ENCODE measurements around the gene MAGI2.

Gene MAGI2

GRCh38 chr7:78159545-78159944, 1293.9 kb downstream of the MAGI2 start:
- no peak for DNase-seq

- DNase-seq = no peak
Observed at GRCh38 chr7:78153285-78153684, 1300.2 kb downstream of the MAGI2 start.

GRCh38 chr7:78151229-78151628, 1302.2 kb downstream of the MAGI2 start:
- peak; percentile 38 for DNase-seq

GRCh38 chr7:78149787-78150186, 1303.7 kb downstream of the MAGI2 start:
- DNase-seq = no peak

DNA sequence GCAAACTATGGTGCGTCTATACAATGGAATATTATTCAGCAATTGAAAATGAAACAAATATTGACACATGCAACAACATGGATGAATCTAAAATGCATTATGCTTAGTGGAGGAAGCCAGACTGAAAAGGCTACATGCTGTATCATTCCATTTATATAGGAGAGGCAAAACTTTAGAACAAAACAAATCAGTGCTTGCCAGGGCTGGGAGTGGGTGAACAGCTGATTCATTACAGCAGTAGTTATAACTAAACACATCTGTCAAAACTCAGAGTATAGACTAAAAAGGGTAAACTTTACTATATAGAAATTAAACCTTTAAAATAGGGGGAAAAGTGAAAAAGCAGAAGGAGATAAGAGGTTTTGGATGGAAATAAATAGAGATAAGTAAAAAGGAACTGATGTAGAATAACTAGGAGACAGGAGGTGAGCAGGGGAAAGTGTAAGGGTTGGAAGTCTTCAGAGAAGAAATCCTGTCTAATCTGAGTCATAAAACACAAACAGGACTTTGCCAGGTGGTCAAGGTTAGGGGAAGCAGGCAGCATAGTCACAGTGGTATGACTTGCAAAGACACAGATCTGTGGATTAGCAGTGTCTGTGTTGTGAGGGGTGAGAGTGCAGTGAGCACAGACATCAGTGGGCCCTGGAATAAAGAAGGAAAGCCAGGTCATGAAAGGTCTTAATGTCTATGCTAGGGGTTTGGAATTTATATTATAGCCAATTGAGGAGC, 1305.1 kb downstream of the MAGI2 start:
- DNase-seq = no peak

DNA sequence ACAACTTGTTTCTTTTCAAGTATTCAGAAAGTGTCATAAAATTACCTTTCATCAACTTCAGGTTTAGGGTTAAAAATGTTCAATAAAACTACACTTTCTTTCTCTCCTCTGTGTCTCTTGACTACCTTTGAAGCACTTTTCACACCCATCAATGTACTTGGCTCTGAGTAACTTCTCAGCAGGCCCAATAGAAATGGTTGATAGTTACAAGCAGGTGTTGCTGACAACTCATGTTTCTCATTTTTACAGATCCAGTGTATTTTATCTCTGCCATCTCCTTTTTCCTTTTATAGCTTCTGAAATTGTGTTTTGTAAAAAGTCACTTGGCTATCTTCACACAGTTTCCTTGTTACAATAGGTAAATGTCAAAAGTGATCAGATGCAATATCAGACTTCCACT, 1306.9 kb downstream of the MAGI2 start:
- DNase-seq = no peak

DNA sequence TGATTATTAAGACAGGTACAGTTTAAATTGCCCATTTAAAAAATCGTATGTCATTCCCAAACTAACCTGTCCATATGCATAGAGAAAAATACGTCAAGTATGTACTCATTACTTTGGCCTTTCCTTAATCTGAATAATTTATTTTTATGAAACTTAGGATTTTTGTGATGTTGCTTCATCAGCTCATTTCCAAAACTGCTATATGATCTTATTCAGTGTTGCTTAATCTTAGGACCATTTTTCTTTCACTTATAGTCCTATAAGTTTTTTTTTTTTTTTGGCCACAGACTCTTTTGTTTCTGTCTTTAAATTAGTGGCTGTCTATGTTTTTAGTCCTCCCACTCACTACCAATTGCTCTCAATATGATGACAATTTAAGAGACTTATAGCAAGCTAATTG, 1309.8 kb downstream of the MAGI2 start:
- DNase-seq = no peak

GRCh38 chr7:78141522-78142281, 1311.8 kb downstream of the MAGI2 start:
- DNase-seq = no peak

GRCh38 chr7:78140109-78140508, 1313.4 kb downstream of the MAGI2 start:
- no peak for DNase-seq

DNA sequence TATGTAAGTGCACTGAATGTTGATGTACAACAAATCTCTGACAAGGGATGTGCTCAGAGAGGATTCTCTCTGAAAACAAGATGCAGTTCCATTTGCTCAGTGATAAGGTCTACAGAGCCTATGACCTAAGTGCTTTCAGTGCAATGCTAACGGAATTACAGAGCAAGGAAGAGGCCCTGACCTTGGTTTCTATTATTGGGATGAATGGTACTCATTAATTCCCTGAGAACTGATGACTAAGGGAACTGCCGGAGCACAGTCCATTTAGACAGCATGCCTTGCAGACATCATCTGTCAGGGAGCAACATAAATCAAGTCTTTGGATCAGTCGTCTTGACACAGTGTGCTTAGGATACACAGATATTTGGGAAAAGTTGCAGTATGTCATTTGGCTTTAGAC, 1314.1 kb downstream of the MAGI2 start:
- DNase-seq = no peak

- DNase-seq = no peak
Observed at GRCh38 chr7:78134774-78135173, 1318.7 kb downstream of the MAGI2 start.

DNA sequence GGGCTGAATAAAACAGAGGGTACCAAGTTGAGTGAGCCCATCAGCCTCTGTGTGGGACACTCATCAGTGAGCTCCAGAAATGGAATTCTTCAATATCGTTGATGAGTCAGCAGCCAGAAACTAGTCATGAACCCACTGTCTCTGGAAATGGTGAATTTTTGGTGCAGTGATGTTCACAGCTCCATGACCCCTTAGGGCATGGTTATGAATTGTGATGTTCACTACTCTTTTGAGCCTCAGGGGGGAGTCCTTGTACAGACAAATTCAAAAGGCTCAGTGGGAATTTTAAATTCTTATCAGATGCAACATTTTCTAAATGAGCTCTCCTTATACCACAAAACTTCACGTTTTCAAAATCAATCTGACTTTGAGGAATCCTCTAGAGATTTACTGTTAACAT, 1319.2 kb downstream of the MAGI2 start:
- DNase-seq = peak; percentile 20

DNA sequence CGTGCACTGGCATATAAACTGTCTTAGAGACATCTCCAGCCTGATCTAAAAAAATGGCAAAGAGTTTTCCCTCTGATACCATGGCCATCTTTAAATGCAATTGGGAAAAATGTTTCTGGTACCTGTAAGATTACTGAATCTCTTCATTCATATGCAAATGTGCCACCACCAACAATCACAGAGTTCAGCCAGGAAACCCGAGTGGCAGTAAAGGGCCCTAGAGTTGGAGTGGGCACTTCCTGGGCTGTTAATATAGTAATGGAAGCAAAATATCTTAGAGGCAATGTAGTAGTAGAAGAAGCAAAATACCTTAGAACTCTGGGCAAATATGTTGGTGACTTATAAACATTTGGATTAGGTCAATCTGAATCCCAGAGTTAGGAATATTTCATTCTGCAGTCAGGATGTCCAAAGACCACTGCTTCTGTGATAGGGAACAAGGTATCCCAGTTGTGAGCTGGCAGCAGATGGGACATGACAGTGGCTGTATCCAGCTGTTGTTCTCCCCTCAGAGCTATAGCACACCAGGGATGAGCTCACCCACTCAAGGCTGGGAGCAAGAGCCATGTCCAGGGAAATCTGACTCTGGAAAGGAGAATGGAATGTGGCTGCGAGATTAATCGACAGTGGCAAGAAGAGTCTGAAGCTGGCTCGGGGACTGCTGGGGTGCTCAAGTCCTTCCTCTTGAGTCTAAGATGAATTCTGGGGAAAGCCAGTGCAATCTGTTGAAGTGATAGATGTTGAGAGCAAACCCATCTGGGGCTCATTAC, 1322.8 kb downstream of the MAGI2 start:
- peak; percentile 99 for DNase-seq

GRCh38 chr7:78129865-78130264, 1323.6 kb downstream of the MAGI2 start:
- DNase-seq = no peak

GRCh38 chr7:78127009-78127408, 1326.5 kb downstream of the MAGI2 start:
- no peak for DNase-seq

- no peak for DNase-seq
Observed at GRCh38 chr7:78125884-78126283, 1327.6 kb downstream of the MAGI2 start.

DNA sequence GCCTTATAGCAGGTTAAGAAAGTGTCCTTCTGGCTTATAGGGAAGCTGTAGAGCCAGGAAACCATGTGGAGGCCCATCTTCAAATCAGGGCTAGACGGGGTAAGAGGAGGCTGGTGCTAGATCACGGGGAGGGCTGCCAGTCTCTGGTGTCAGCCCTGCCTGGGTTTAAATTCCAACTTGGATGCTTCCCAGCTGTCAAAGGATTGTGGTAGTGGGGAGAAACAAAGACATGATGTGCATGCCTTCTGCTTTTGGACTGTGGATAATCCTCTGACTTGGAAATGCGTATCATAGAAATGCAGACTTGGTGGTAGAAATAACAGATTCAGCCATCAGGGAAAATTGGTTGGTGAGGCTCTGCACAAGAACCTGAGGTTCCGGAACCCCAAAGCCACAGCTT, 1329.3 kb downstream of the MAGI2 start:
- no peak for DNase-seq

- DNase-seq = no peak
Observed at GRCh38 chr7:78121888-78122287, 1331.6 kb downstream of the MAGI2 start.

GRCh38 chr7:78118470-78118869, 1335.0 kb downstream of the MAGI2 start:
- no peak for DNase-seq

- DNase-seq = no peak
Observed at GRCh38 chr7:78115876-78116275, 1337.6 kb downstream of the MAGI2 start.

GRCh38 chr7:78114993-78115392, 1338.5 kb downstream of the MAGI2 start:
- DNase-seq = no peak

GRCh38 chr7:78112488-78112887, 1341.0 kb downstream of the MAGI2 start:
- DNase-seq = no peak

GRCh38 chr7:78111386-78111785, 1342.1 kb downstream of the MAGI2 start:
- no peak for DNase-seq

DNA sequence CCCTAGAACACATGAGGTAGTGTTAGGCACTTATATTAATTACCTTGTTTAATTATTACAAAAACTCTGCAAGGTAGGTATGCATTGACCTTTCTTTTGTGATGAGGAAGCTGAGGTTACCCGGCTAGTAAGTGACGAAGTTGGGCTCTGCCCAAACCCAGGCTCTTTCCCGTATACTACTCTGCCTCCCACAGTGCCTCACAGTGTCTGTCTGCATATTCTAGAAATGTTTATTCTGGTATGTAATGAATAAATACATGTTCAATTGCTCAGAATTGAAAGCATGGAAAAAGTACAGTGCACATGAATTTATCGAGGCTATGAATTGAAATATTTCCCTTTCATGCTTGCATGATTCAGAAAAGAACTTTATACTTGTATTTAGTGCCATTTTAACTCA, 1350.0 kb downstream of the MAGI2 start:
- no peak for DNase-seq
